Fibroblast of the aortic adventitia (primary cell): ENCODE results near the gene STRIP2. TPM values are rescaled to one million over a fixed set of nuclear protein-coding genes. Genes with fewer than 3 reads are reported as not detected.
A peak's percentile ranks its signal among the peaks of the same experiment; 100 is the strongest.
"Not testable (repeated sequence)": the region's sequence is repeated elsewhere in the genome, so short reads cannot be mapped to it uniquely, and the experiment has no call there.

Experiments
- DNase-seq: peaks from one replicate; pipeline ENCODE4 v3.0.0-alpha.2; 2010; ENCODE audit warnings: low read depth
- H3K4me3 ChIP-seq: 2 replicates; pipeline ENCODE4 v1.5.1; 2011; ENCODE audit warnings: low read depth, mild to moderate bottlenecking, control low read depth, low read length, moderate library complexity
- total RNA-seq: library from RNA; depleted of rRNA; stranded (reverse); fragments of >200 nt; gene quantifications from 2 replicates; pipeline ENCODE4 v1.2.3, GENCODE V29; 2012; ENCODE audit warnings: low replicate concordance
- TF ChIP-seq, protein P1 (sequence below): IDR thresholded peaks from 2 replicates; pipeline ENCODE4 v1.5.1; 2011; ENCODE audit warnings: mild to moderate bottlenecking, low read length, control low read depth, inconsistent platforms; ENCODE audit not compliant: insufficient read depth

The STRIP2 gene
- total RNA-seq, 1 donor, result 6.9 TPM

DNA sequence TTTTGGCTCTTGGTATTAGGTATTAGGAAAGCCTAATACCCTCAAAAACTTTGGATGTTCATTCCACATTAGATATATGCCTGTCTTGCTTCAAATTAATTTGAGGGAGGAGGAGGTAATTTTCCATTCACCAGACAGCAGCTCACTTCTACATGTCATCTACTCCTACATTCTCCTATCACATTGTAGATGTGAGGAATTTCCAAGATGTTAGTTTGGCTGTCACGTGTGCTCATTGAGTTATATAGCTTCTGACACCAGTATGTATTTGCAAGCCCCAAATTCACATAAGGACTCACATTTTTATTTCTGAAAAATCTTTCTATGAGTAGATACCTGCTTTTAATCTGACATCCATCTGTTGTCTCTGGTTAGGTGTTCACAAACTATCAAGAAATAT, 45.6 kb downstream of the STRIP2 start:
- DNase-seq, result no peak
- no peak overlapping the region for H3K4me3 ChIP-seq
- TF ChIP-seq, protein P1, sequence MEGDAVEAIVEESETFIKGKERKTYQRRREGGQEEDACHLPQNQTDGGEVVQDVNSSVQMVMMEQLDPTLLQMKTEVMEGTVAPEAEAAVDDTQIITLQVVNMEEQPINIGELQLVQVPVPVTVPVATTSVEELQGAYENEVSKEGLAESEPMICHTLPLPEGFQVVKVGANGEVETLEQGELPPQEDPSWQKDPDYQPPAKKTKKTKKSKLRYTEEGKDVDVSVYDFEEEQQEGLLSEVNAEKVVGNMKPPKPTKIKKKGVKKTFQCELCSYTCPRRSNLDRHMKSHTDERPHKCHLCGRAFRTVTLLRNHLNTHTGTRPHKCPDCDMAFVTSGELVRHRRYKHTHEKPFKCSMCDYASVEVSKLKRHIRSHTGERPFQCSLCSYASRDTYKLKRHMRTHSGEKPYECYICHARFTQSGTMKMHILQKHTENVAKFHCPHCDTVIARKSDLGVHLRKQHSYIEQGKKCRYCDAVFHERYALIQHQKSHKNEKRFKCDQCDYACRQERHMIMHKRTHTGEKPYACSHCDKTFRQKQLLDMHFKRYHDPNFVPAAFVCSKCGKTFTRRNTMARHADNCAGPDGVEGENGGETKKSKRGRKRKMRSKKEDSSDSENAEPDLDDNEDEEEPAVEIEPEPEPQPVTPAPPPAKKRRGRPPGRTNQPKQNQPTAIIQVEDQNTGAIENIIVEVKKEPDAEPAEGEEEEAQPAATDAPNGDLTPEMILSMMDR, result no peak

DNA sequence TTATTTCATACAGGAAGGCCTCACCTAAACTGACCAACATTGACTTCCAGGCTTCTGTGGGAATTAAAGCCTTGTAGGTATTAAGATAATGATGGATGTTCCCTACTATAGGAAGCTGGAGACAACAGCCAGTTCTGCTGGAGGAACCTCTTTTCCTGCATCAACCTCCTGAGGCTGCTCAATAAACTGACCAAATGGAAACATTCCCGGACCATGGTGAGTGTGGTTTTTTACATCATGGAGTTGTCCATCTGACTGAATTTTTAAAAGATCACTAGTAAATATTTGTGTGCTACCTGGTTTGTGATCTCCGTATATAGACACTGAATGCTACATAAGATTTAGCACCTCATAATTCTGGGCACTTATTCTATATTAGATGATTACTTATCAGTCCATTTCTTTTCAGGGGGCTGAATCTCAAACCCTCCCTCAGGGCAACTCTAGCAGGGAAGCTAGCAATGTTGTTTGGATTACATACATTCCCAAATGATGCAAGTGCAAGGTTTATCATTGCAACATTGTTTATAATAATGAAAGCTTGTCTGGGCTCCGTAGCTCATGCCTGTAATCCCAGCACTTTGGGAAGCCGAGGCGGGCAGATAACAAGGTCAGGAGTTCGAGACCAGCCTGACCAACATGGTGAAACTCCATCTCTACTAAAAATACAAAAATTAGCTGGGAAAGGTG, 46.6 kb downstream of the STRIP2 start:
- no peak overlapping the region for H3K4me3 ChIP-seq
- no peak for DNase-seq
- TF ChIP-seq, protein P1, result no peak

DNA sequence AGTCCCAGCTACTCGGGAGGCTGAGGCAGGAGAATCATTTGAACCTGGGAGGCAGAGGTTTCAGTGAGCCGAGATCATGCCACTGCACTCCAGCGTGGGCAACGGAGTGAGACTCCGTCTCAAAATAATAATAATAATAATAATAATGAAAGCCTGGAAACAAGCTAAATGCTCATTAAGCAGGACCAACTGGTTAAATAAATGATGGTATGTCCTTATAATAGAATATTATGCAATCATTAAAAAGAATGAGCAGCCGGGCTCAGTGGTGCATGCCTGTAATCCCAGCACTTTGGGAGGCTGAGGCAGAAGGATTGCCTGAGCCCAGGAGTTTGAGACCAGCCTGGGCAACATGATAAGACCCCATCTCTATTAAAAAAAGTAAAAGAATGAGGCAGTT, 47.1 kb downstream of the STRIP2 start:
- DNase-seq, H3K4me3 ChIP-seq: not testable (repeated sequence)

- no peak overlapping the region for H3K4me3 ChIP-seq
- DNase-seq, result no peak
- TF ChIP-seq, protein P1, result no peak
Observed at GRCh38 chr7:129482781-129483180, 48.5 kb downstream of the STRIP2 start.

GRCh38 chr7:129489491-129489890, 55.3 kb downstream of the STRIP2 start:
- no peak overlapping the region for H3K4me3 ChIP-seq
- TF ChIP-seq, protein P1, result no peak
- DNase-seq, result peak; percentile 99

- no peak for DNase-seq
Observed at GRCh38 chr7:129492391-129492790, 58.2 kb downstream of the STRIP2 start.

DNA sequence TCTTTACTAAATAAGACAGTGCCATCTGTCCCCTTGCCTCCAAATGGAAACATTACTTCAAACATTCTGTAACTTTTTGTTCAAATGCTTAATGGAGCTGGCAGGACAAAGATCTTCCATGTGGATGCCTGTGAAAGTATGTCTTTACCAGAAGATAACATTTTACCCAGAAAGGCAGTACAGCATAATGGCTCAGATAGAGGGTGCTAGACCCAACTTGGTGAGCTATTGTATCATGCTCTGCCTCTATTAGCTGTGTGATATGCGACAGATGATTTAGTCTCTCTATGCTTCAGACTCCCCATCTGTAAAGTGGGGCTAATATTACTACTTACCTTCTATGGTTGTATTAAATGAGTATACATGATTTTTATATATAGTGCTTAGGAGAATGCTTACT, 59.3 kb downstream of the STRIP2 start:
- TF ChIP-seq, protein P1, result peak; percentile 32
- H3K4me3 ChIP-seq, result no peak overlapping the region
- peak; percentile 42 for DNase-seq

More at GRCh38 chr7:129492391-129492790, 58.2 kb downstream of the STRIP2 start:
- no peak overlapping the region for H3K4me3 ChIP-seq
- TF ChIP-seq, protein P1, result no peak
